Activated CD8-positive, alpha-beta T cell treated with anti-CD3 and anti-CD28 coated beads, Interleukin-2, amount 10 ng/mL, durations not matched to agents 7 days and 5 days (primary cell): ENCODE measurements around the gene PNMA8A. TPM values are rescaled to one million over a fixed set of nuclear protein-coding genes. Genes with fewer than 3 reads are reported as not detected.

ENCODE experiments used
- ATAC-seq: fragments of 150-1000 bp; cut with Tn5 transposase; one replicate; pipeline ENCODE4 v1.10.0; 2021; ENCODE audit warnings: moderate library complexity
- CTCF ChIA-PET: fragments of 350-600 bp; sonication (Branson Sonifier 250); formaldehyde crosslinking; loops from one replicate; lab custom pipeline; 2021; ENCODE audit warnings: antibody characterized with exemption; lab: Charles Lee
- POLR2A ChIA-PET: fragments of 350-600 bp; sonication (Branson Sonifier 250); formaldehyde crosslinking; loops from one replicate; lab custom pipeline; 2021; ENCODE audit warnings: antibody characterized with exemption; lab: Charles Lee
- DNase-seq: peaks from one replicate; pipeline ENCODE4 v3.0.0-alpha.2; 2020
- H3K27ac Mint-ChIP-seq: one replicate; pipeline ENCODE4 v1.8.0; 2021; ENCODE audit warnings: mild to moderate bottlenecking, mixed read lengths
- H3K27me3 Mint-ChIP-seq: one replicate; pipeline ENCODE4 v1.8.0; 2021; ENCODE audit warnings: low read depth, mixed read lengths
- H3K36me3 Mint-ChIP-seq: one replicate; pipeline ENCODE4 v1.8.0; 2021; ENCODE audit warnings: low read depth, mixed read lengths
- H3K4me1 Mint-ChIP-seq: one replicate; pipeline ENCODE4 v1.8.0; 2021; ENCODE audit warnings: low read depth, mixed read lengths
- H3K4me3 Mint-ChIP-seq: one replicate; pipeline ENCODE4 v1.8.0; 2021; ENCODE audit warnings: mild to moderate bottlenecking, mixed read lengths
- H3K9me3 Mint-ChIP-seq: one replicate; pipeline ENCODE4 v1.8.0; 2022; ENCODE audit warnings: mixed read lengths; ENCODE audit not compliant: insufficient read depth
- total RNA-seq, 2 experiments: library from RNA; stranded (reverse); gene quantifications; one replicate each; pipeline ENCODE4 v1.2.3, GENCODE V29; 2021

Gene PNMA8A
- total RNA-seq, 2 experiments from 2014 or later = not detected

- Mint-ChIP-seq H3K27ac (no peak overlapping the region), H3K36me3 (peaks cover 2% of the 10 kb centered on the region), H3K4me1 (peaks cover 34% of the 10 kb centered on the region), H3K27me3 (peaks cover 57% of the 10 kb centered on the region), H3K9me3 (no peaks in the 10 kb centered on the region), H3K4me3 (peak overlapping the region; percentile 61)
- ChIA-PET POLR2A (no interaction called here), CTCF (interaction anchor here (0.8 kb wide), 1 partner anchor 24 kb away, joined by 3 read pairs; no protein-coding TSS in a partner anchor)
- ATAC-seq (no peak), DNase-seq (no peak)
Observed at GRCh38 chr19:46426035-46426505, 45.3 kb downstream of the PNMA8A start.

DNA sequence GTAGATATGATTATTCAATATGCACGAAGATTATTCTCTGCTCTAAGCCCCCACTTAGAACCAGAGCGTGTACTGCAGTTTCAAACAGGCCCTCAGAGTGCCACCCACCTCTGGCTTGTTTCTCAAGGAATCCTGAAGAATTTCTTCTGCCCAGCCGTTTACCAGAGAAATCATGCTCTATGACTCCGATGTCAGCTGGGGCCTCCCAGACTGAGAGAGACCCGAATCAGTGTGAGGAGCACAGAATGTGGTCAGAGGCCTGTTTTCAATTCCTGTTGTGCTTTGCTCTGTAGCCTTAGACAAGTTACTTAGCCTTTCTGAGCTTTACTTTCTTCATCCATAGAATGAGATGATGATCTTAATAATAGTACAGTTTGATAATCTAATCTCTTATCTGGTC lies 48.2 kb downstream of the PNMA8A start:
- peaks cover 40% of the 10 kb centered on the region for H3K27me3 Mint-ChIP-seq
- ChIA-PET POLR2A (no interaction called here), CTCF (interaction anchor here (1.2 kb wide), 1 partner anchor 21 kb away, joined by 3 read pairs; no protein-coding TSS in a partner anchor)

DNA sequence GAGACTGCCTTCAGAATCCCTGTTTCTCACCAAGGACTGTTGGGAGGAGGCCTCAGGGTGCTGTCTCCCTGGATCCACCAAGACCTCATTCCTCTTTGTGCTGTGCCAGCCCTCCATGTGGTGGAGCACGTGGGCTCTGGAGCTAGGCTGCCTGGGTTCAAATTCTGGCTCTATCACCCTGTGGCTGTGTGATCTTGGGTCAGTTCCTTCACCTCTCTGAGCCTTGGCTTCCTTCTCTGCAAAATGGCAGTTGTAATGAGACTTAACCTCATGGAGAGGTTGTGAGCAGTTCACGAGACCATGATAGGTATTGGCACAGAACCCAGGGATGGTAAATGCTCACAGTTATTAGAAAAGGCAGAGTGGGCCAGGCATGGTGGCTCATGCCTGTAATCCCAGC lies 49.0 kb downstream of the PNMA8A start:
- peaks cover 2% of the 10 kb centered on the region for H3K36me3 Mint-ChIP-seq
- peaks cover 34% of the 10 kb centered on the region for H3K27me3 Mint-ChIP-seq
- no peak for DNase-seq
- ChIA-PET CTCF (no interaction called here), POLR2A (no interaction called here)
- H3K27ac Mint-ChIP-seq = no peak overlapping the region
- H3K4me3 Mint-ChIP-seq = no peak overlapping the region
- H3K9me3 Mint-ChIP-seq = no peaks in the 10 kb centered on the region
- H3K4me1 Mint-ChIP-seq = peaks cover 14% of the 10 kb centered on the region
- ATAC-seq = no peak

More for the DNA sequence above, 48.2 kb downstream of the PNMA8A start:
- no peak overlapping the region for H3K4me3 Mint-ChIP-seq
- no peak for ATAC-seq
- no peaks in the 10 kb centered on the region for H3K9me3 Mint-ChIP-seq
- peaks cover 2% of the 10 kb centered on the region for H3K36me3 Mint-ChIP-seq
- no peak for DNase-seq
- peaks cover 23% of the 10 kb centered on the region for H3K4me1 Mint-ChIP-seq
- no peak overlapping the region for H3K27ac Mint-ChIP-seq

GRCh38 chr19:46420056-46420455 lies 51.3 kb downstream of the PNMA8A start:
- POLR2A ChIA-PET = no interaction called here
- CTCF ChIA-PET = no interaction called here
- no peak for DNase-seq
- Mint-ChIP-seq H3K4me3 (no peak overlapping the region), H3K27ac (no peak overlapping the region), H3K4me1 (peaks cover 3% of the 10 kb centered on the region), H3K27me3 (peaks cover 36% of the 10 kb centered on the region), H3K9me3 (no peaks in the 10 kb centered on the region), H3K36me3 (no peaks in the 10 kb centered on the region)
- no peak for ATAC-seq

Other genes starting within 250 kb of the PNMA8A start
- gene IGFL1, start 241.8 kb downstream of the PNMA8A start, total RNA-seq = not detected
- not detected for gene HIF3A, start 174.5 kb downstream of the PNMA8A start, total RNA-seq
- 100 to 1,000 TPM; 118 to 126 TPM for gene PPP5C, start 124.5 kb downstream of the PNMA8A start, total RNA-seq
- not detected for gene CCDC8, start 58.0 kb downstream of the PNMA8A start, total RNA-seq
- under 1 TPM in 1 of 2 experiments, not detected in 1; 0.08 TPM for gene PNMA8C, start 42.6 kb downstream of the PNMA8A start, total RNA-seq
- gene PNMA8B, start 24.3 kb upstream of the PNMA8A start, total RNA-seq = under 1 TPM in 1 of 2 experiments, not detected in 1; 0.05 TPM
- 100 to 1,000 TPM; 646 to 682 TPM for gene CALM3, start 129.8 kb upstream of the PNMA8A start, total RNA-seq
- 10 to 100 TPM in 1 of 2 experiments, 1 to 10 TPM in 1; 8.8 to 10.4 TPM for gene PTGIR, start 153.5 kb upstream of the PNMA8A start, total RNA-seq
- gene GNG8, start 164.6 kb upstream of the PNMA8A start, total RNA-seq = not detected
- under 1 TPM; 0.42 TPM for gene DACT3, start 189.6 kb upstream of the PNMA8A start, total RNA-seq
- gene PRKD2, start 245.6 kb upstream of the PNMA8A start, total RNA-seq = 100 to 1,000 TPM; 161 to 166 TPM